GM20000 (cell line): Measurements from ENCODE around the gene CNOT8.
"Not testable (repeated sequence)": the region's sequence is repeated elsewhere in the genome, so short reads cannot be mapped to it uniquely, and the experiment has no call there.

Experiments used
- DNase-seq: peaks from one replicate; pipeline ENCODE4 v3.0.0; 2012; ENCODE audit warnings: low spot score
- CTCF ChIP-seq: IDR thresholded peaks from 2 replicates; pipeline ENCODE4 v1.5.1; 2012; ENCODE audit warnings: mild to moderate bottlenecking, control low read depth; ENCODE audit errors: extremely low read depth, missing control alignments

Gene CNOT8

GRCh38 chr5:154901276-154901675, 42.8 kb downstream of the CNOT8 start:
- no peak for TF ChIP-seq CTCF
- DNase-seq, result no peak

DNA sequence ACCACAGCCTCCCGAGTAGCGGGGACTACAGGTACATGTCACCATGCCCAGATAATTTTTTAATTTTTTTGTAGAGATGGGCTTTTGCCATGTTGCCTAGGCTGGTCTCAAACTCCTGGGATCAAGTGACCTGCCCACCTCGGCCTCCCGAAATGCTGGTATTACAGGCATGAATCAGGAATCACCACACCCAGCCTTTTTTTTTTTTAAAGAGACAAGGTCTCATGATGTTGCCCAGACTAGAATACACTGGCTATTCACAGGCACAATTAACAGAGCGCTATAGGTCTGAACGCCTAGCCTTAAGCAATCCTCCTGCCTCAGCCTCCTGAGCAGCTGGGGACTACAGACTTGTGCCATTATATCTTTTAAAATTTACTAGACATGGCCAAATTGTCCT, 43.5 kb downstream of the CNOT8 start:
- no peak for DNase-seq
- no peak for TF ChIP-seq CTCF

DNA sequence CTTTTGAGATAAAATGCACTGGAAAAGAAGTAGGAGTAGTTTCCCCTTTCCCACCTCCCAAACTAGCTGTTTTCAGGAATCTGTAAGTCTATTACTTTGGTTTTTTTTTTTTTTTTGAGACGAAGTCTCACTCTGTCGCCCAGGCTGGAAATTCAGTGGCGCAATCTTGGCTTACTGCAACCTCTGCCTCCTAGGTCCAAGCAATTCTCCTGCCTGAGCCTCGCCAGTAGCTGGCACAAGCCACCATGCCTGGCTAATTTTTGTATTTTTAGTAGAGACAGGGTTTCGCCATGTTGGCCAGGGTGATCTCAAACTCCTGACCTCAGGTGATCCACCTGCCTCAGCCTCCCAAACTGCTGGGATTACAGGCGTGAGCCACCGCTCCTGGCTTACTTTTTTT, 47.2 kb downstream of the CNOT8 start:
- DNase-seq, result not testable (repeated sequence)

- no peak for DNase-seq
- TF ChIP-seq CTCF, result no peak
These were observed 58.4 kb downstream of the CNOT8 start for GRCh38 chr5:154916874-154917273.

- no peak for DNase-seq
- no peak for TF ChIP-seq CTCF
These were observed 59.3 kb downstream of the CNOT8 start for GRCh38 chr5:154917757-154918156.

- no peak for DNase-seq
- no peak for TF ChIP-seq CTCF
These were observed 65.3 kb downstream of the CNOT8 start for GRCh38 chr5:154923441-154924430.
